SKM-1 (cell line): ENCODE data around the gene ZMIZ1.

Experiments
- DNase-seq: peaks from one replicate; lab custom pipeline; 2025; ENCODE audit not compliant: unreplicated experiment; lab: John Stamatoyannopoulos, UW

Gene ZMIZ1

GRCh38 chr10:79079054-79079397 is 10.3 kb downstream of the ZMIZ1 start:
- no peak for DNase-seq

GRCh38 chr10:79079490-79080355 is 11.0 kb downstream of the ZMIZ1 start:
- DNase-seq, result no peak

GRCh38 chr10:79081353-79082034 is 12.7 kb downstream of the ZMIZ1 start:
- DNase-seq, result peak; percentile 46

GRCh38 chr10:79082035-79082373 is 13.2 kb downstream of the ZMIZ1 start:
- no peak for DNase-seq

- no peak for DNase-seq
Observed at GRCh38 chr10:79082631-79083596, 14.1 kb downstream of the ZMIZ1 start.

GRCh38 chr10:79084012-79084971 is 15.5 kb downstream of the ZMIZ1 start:
- DNase-seq, result peak; percentile 96

- DNase-seq, result no peak
Observed at GRCh38 chr10:79084972-79085597, 16.3 kb downstream of the ZMIZ1 start.

- no peak for DNase-seq
Observed at GRCh38 chr10:79086822-79087221, 18.1 kb downstream of the ZMIZ1 start.

- no peak for DNase-seq
Observed at GRCh38 chr10:79087721-79088120, 19.0 kb downstream of the ZMIZ1 start.

- DNase-seq, result no peak
Observed at GRCh38 chr10:79088176-79088575, 19.4 kb downstream of the ZMIZ1 start.

GRCh38 chr10:79088613-79089355 is 20.0 kb downstream of the ZMIZ1 start:
- DNase-seq, result no peak

GRCh38 chr10:79089632-79090031 is 20.9 kb downstream of the ZMIZ1 start:
- DNase-seq, result no peak

- DNase-seq, result no peak
Observed at GRCh38 chr10:79090134-79090803, 21.5 kb downstream of the ZMIZ1 start.

- no peak for DNase-seq
Observed at GRCh38 chr10:79092292-79092896, 23.6 kb downstream of the ZMIZ1 start.

GRCh38 chr10:79093658-79094411 is 25.1 kb downstream of the ZMIZ1 start:
- peak; percentile 97 for DNase-seq

GRCh38 chr10:79094412-79095175 is 25.8 kb downstream of the ZMIZ1 start:
- DNase-seq, result no peak

- no peak for DNase-seq
Observed at GRCh38 chr10:79095316-79095715, 26.6 kb downstream of the ZMIZ1 start.
